GM10266 (cell line): Measurements from ENCODE around the gene SORBS2.
"Not testable (repeated sequence)": the region's sequence is repeated elsewhere in the genome, so short reads cannot be mapped to it uniquely, and the experiment has no call there.

Source experiments
- DNase-seq: peaks from one replicate; pipeline ENCODE4 v3.0.0; 2012; ENCODE audit errors: extremely low spot score
- CTCF ChIP-seq: IDR thresholded peaks from 2 replicates; pipeline ENCODE4 v1.5.1; 2012; ENCODE audit warnings: mild to moderate bottlenecking, low read depth; ENCODE audit not compliant: control insufficient read depth, insufficient read depth; ENCODE audit errors: missing control alignments

SORBS2 gene

GRCh38 chr4:185811509-185812364, at the start of gene SORBS2:
Gene SORBS2 (minus strand): TSS chr4:185812194. CDS start chr4:185690571, 121,623 bp downstream.
- TF ChIP-seq CTCF, result no peak
- peak; percentile 38 for DNase-seq

- TF ChIP-seq CTCF, result no peak
- no peak for DNase-seq
Measured at GRCh38 chr4:185859111-185859510, 47.1 kb upstream of the SORBS2 start.

- DNase-seq, result not testable (repeated sequence)
Measured at GRCh38 chr4:185857561-185857960, 45.6 kb upstream of the SORBS2 start.

GRCh38 chr4:185853841-185854240, 41.8 kb upstream of the SORBS2 start:
- DNase-seq, result no peak
- no peak for TF ChIP-seq CTCF

GRCh38 chr4:185852961-185853360, 41.0 kb upstream of the SORBS2 start:
- no peak for TF ChIP-seq CTCF
- DNase-seq, result no peak

GRCh38 chr4:185849664-185850550, 37.9 kb upstream of the SORBS2 start:
- DNase-seq, result no peak
- no peak for TF ChIP-seq CTCF

- no peak for DNase-seq
- TF ChIP-seq CTCF, result no peak
Measured at GRCh38 chr4:185847352-185848097, 35.5 kb upstream of the SORBS2 start.
